Activated T-helper 2 cell treated with anti-CD3 and anti-CD28 coated beads, Interferon-gamma antibody, Interleukin-2, Interleukin-4, amounts not matched to agents 10 μg/mL and 5 μg/mL and 100 μg/mL, durations not matched to agents 14 hours and 24 hours and 36 hours (primary cell): ENCODE data around the gene GRID1. TPM values are rescaled to one million over a fixed set of nuclear protein-coding genes. Genes with fewer than 3 reads are reported as not detected.

Source experiments
- DNase-seq: peaks from one replicate; pipeline ENCODE4 v3.0.0; 2021; ENCODE audit warnings: low spot score
- H3K27ac Mint-ChIP-seq: one replicate; pipeline ENCODE4 v1.8.0; 2021; ENCODE audit warnings: mixed read lengths
- H3K27me3 Mint-ChIP-seq: one replicate; pipeline ENCODE4 v1.8.0; 2021; ENCODE audit warnings: low read depth, mixed read lengths
- H3K36me3 Mint-ChIP-seq: one replicate; pipeline ENCODE4 v1.8.0; 2021; ENCODE audit warnings: low read depth, mixed read lengths
- H3K4me1 Mint-ChIP-seq: one replicate; pipeline ENCODE4 v1.8.0; 2021; ENCODE audit warnings: low read depth, mixed read lengths
- H3K4me3 Mint-ChIP-seq: one replicate; pipeline ENCODE4 v1.8.0; 2021; ENCODE audit warnings: low read depth, mild to moderate bottlenecking, moderate library complexity, mixed read lengths
- H3K9me3 Mint-ChIP-seq: one replicate; pipeline ENCODE4 v1.8.0; 2021; ENCODE audit warnings: mixed read lengths
- intact Hi-C: fragments of 100-400 bp; cut with micrococcal nuclease; formaldehyde crosslinking; loops from one replicate; pipeline ENCODE4 v1.15.1; 2023
- total RNA-seq: library from RNA; stranded (reverse); gene quantifications from 2 replicates; pipeline ENCODE4 v1.2.3, GENCODE V29; 2022

GRID1 gene
- total RNA-seq, 1 donor from 2014 or later, result not detected

DNA sequence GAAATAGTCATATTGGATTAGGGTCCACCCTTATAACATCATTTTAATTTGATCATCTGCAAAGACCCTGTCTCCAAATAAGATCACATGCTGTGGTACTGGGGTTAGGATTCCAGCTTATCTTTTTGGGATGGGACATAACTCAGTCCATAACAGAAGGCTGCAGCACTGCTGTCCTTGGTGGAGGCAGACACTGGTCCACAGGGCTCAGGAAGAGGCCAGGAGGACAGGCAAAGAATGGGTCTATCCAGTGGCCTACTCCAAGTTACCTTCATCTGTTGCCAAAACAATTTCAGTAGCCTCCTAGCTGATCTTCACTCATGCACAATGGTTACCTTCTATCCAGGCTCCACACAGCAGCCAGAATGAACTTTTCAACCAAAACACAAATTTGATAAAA, 387.0 kb downstream of the GRID1 start:
- DNase-seq, result no peak
- no peaks in the 10 kb centered on the region for H3K4me1 Mint-ChIP-seq
- intact Hi-C loops, result no loop called here
- no peak overlapping the region for H3K27ac Mint-ChIP-seq
- no peaks in the 10 kb centered on the region for H3K36me3 Mint-ChIP-seq
- peaks cover 3% of the 10 kb centered on the region for H3K27me3 Mint-ChIP-seq
- H3K4me3 Mint-ChIP-seq, result no peak overlapping the region
- no peaks in the 10 kb centered on the region for H3K9me3 Mint-ChIP-seq

DNA sequence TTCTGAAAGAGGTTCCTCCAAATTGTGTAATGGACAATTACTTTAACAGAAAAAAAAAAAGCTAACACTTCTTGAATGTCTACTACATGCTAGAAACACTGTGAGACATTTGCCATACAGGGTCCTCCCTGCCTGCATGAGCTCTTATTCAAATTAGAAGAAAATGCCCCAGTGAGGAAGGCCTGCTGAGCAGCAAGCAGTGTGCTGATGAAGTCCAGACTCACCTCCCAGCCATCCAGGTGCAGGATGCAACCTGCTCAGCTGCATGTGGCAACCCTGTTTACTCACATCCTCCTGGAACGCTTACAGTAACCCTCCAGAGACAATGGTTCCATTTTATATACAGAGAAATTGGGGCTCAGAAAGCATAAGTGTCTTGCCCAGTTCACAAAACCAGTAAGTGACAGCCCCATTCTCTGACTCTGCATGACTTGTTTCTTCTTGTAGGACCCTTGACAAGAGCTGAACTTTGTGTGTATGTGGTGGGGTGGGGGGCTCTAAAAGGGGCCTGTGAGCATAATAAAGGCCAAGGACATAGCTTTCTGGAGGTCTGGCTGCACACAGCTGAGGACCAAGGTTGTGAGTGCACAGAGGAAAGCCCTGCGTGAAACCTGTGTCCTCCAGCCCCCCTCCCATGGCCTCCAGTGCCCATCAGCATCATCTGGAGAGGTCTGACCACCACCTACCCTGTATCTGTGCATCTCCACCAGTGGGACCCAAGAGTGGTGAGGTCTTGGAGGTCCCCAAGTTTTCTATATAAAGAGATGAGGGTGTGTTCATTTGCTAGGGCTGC, 387.8 kb downstream of the GRID1 start:
- H3K27me3 Mint-ChIP-seq, result peaks cover 3% of the 10 kb centered on the region
- no peaks in the 10 kb centered on the region for H3K9me3 Mint-ChIP-seq
- H3K27ac Mint-ChIP-seq, result no peak overlapping the region
- intact Hi-C loops, result no loop called here
- no peaks in the 10 kb centered on the region for H3K36me3 Mint-ChIP-seq
- no peak overlapping the region for H3K4me3 Mint-ChIP-seq
- H3K4me1 Mint-ChIP-seq, result no peaks in the 10 kb centered on the region
- no peak for DNase-seq

DNA sequence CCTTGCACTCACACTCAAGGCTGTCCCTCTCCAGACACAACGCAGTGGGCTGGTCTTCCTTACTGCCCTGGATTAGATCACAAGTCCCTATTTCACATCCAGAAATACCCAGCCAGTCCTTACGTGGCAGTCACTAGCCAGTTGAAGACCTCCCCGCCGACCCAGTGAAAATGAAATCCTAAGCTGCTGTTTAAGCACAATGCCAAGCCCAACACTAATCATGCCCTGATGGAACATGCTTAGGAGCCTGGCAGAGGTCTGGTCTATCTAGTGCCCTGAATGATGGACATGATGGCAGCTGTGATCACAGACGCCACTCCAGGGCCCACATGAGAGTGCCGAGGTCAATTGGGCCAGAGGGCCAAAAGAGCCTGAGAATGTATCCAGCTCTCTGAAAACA, 389.0 kb downstream of the GRID1 start:
- H3K4me3 Mint-ChIP-seq, result no peak overlapping the region

DNA sequence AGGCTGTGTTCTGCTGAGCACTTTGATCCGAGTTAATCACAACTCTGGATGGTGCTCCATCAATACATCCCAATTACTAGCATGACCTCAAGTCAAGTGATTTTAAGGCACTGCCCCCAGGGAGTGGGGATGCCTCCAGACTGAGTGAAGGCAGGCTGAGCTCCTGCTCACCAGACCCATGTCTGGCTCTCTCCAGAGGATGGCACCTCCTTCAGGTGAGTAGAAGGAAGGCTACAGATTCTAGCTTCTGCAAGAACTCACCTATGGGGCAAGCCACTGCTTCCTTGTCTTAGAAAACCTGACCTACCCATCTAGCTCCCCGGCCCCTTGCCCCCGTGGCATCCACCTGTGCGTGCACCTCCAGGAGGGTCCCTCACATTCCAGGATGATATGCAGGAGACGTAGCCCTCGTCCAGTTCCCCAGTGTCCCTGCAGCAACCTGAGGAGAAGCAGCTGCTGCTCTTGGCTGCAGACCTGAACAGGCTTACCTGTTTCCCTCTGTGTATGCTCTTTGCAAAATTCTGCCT, 390.3 kb downstream of the GRID1 start:
- Mint-ChIP-seq H3K27me3 (peaks cover 3% of the 10 kb centered on the region), H3K36me3 (no peaks in the 10 kb centered on the region), H3K27ac (no peak overlapping the region), H3K4me3 (no peak overlapping the region), H3K9me3 (no peaks in the 10 kb centered on the region), H3K4me1 (no peaks in the 10 kb centered on the region)
- DNase-seq, result no peak
- intact Hi-C loops, result no loop called here

More for the DNA sequence above, 389.0 kb downstream of the GRID1 start:
- no peaks in the 10 kb centered on the region for H3K4me1 Mint-ChIP-seq
- intact Hi-C loops, result no loop called here
- no peaks in the 10 kb centered on the region for H3K9me3 Mint-ChIP-seq
- DNase-seq, result no peak
- H3K27ac Mint-ChIP-seq, result no peak overlapping the region
- no peaks in the 10 kb centered on the region for H3K36me3 Mint-ChIP-seq
- H3K27me3 Mint-ChIP-seq, result peaks cover 3% of the 10 kb centered on the region

DNA sequence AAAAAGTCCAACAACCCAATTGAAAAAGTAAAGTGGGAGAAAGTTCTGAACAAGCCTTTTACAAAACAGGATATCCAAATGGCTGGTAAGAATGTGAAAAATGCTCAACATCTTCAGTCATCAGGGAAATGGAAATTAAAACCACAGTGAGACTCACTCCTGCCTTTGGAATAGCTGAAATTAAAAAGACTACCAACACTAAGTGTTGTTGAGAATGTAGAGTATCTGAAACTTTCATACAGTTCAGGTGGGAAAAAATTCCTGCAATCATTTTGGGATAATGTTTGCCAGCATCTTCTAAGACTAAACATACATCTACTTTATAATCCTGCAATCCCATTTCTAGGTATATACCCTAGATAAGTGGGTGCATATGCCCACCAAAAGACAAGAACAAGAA, 395.1 kb downstream of the GRID1 start:
- no peak overlapping the region for H3K27ac Mint-ChIP-seq
- DNase-seq, result no peak
- no peak overlapping the region for H3K4me3 Mint-ChIP-seq
- no peaks in the 10 kb centered on the region for H3K36me3 Mint-ChIP-seq
- no peaks in the 10 kb centered on the region for H3K9me3 Mint-ChIP-seq
- peaks cover 4% of the 10 kb centered on the region for H3K27me3 Mint-ChIP-seq
- intact Hi-C loops, result no loop called here
- H3K4me1 Mint-ChIP-seq, result peaks cover 8% of the 10 kb centered on the region

DNA sequence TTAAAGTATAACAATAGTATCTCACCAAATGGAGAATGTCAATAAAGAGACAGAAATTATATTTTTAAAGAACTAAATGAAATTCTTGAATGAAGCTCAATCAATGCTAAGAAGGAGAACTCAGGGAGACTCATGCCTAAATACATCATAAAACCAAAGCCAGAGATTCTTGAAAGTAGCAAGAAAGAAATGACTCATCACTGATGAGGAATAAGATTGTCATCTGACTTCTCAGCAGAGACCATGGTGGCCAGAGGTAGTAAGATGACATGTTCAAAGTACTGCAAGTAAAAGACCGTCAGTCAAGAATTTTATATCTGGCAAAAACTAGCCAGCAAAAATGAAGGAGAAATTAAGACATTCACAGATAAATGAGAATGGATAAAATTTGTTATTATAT, 399.0 kb downstream of the GRID1 start:
- no peak for DNase-seq
- intact Hi-C loops, result no loop called here
- no peaks in the 10 kb centered on the region for H3K9me3 Mint-ChIP-seq
- no peak overlapping the region for H3K4me3 Mint-ChIP-seq
- H3K4me1 Mint-ChIP-seq, result peaks cover 8% of the 10 kb centered on the region
- no peaks in the 10 kb centered on the region for H3K36me3 Mint-ChIP-seq
- no peak overlapping the region for H3K27ac Mint-ChIP-seq
- peaks cover 2% of the 10 kb centered on the region for H3K27me3 Mint-ChIP-seq

DNA sequence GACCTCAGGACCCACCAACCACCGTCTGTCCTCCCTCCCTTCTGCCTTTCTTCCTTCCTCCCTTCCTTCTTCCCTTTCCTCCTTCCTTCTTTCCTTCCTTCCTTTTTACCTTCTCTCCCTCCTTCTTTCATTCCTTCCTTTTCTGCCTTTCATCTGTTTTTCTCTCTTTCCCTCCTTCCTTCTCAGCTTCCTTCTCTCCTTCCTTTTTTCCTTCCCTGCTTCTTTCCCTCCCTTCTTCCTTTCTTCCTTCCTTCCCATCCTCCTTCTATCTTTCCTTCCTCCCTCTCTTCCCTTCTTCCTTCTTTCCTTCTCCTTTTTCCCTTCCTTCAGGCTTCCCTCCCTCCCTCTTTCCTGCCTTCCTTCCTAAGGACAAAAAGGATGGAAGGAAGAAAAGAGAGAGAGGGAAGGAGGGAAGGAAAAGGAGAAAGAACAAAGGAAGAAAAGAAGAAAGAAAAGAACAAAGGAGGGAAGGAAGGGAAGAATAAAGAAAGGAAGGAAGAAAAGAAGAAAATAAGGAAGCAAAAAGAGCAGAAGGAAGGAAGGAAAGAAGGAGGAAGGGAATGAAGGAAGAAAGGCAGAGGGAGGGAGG, 405.0 kb downstream of the GRID1 start:
- no peak overlapping the region for H3K4me3 Mint-ChIP-seq
- H3K4me1 Mint-ChIP-seq, result no peaks in the 10 kb centered on the region
- intact Hi-C loops, result no loop called here
- no peak overlapping the region for H3K27ac Mint-ChIP-seq
- H3K36me3 Mint-ChIP-seq, result no peaks in the 10 kb centered on the region
- H3K9me3 Mint-ChIP-seq, result no peaks in the 10 kb centered on the region
- no peak for DNase-seq
- H3K27me3 Mint-ChIP-seq, result no peaks in the 10 kb centered on the region

DNA sequence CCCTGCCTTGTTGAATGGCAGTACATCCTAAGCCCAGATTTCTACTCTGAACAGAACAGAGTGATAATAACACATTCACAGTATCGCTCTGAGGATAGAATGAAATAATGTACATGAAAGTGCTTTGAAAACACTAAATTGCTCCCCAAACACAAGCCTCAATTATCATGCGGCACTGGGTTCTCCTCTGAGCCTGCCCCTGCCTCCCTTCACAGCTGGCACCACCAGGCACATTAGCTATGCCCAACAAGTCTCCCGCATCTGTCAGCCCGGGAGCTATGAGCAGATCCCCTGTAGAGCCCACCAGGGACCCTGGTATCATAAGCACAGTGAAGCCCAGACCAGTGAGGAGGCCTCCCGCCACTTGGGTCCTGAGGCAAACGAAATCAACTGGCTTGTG, 405.5 kb downstream of the GRID1 start:
- H3K9me3 Mint-ChIP-seq, result no peaks in the 10 kb centered on the region
- DNase-seq, result no peak
- no peak overlapping the region for H3K27ac Mint-ChIP-seq
- intact Hi-C loops, result no loop called here
- no peaks in the 10 kb centered on the region for H3K27me3 Mint-ChIP-seq
- H3K36me3 Mint-ChIP-seq, result no peaks in the 10 kb centered on the region
- no peaks in the 10 kb centered on the region for H3K4me1 Mint-ChIP-seq
- no peak overlapping the region for H3K4me3 Mint-ChIP-seq

DNA sequence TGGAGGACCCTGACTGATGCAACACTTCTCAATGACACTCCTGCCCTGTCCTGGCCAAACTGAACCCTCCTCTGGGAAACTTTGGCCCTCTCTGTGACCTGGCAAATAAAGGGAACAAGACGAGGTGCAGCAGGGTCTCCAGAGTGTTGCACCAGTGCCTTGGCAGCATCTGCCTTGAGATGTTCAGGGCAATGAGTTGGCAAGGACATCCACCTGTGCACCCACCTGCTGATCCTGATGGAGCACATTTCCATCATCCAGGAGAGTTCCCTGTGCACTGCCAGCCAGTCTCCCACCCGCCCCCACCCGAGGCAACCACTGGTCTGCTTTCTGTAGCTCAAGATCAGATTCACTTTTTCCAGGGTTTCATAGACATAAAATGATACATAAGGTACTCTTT, 407.4 kb downstream of the GRID1 start:
- no peak overlapping the region for H3K27ac Mint-ChIP-seq
- no peak overlapping the region for H3K4me3 Mint-ChIP-seq
- intact Hi-C loops, result no loop called here
- H3K36me3 Mint-ChIP-seq, result no peaks in the 10 kb centered on the region
- H3K9me3 Mint-ChIP-seq, result no peaks in the 10 kb centered on the region
- no peaks in the 10 kb centered on the region for H3K4me1 Mint-ChIP-seq
- no peak for DNase-seq
- no peaks in the 10 kb centered on the region for H3K27me3 Mint-ChIP-seq

DNA sequence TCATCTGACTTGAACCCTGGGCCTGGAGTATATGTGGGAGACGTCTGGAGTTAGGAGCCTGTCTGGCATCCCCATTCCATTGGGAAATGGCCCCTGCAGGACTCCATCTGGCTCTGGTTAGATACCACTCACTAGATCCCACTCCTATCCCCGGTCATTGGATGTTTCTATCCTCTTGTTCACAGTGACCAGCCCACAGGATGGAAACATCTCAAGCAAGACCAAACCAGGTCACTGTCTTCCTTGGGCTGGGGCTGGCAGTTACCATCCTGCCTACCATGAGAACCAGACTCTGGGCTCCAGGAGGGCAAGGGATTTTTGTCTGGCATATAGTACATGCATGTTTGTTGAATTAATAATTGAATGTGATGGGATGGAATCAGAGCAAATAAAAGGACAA, 415.7 kb downstream of the GRID1 start:
- no peak overlapping the region for H3K4me3 Mint-ChIP-seq
- no peaks in the 10 kb centered on the region for H3K27me3 Mint-ChIP-seq
- DNase-seq, result no peak
- H3K9me3 Mint-ChIP-seq, result no peaks in the 10 kb centered on the region
- no peaks in the 10 kb centered on the region for H3K36me3 Mint-ChIP-seq
- intact Hi-C loops, result no loop called here
- H3K4me1 Mint-ChIP-seq, result no peaks in the 10 kb centered on the region
- no peak overlapping the region for H3K27ac Mint-ChIP-seq

DNA sequence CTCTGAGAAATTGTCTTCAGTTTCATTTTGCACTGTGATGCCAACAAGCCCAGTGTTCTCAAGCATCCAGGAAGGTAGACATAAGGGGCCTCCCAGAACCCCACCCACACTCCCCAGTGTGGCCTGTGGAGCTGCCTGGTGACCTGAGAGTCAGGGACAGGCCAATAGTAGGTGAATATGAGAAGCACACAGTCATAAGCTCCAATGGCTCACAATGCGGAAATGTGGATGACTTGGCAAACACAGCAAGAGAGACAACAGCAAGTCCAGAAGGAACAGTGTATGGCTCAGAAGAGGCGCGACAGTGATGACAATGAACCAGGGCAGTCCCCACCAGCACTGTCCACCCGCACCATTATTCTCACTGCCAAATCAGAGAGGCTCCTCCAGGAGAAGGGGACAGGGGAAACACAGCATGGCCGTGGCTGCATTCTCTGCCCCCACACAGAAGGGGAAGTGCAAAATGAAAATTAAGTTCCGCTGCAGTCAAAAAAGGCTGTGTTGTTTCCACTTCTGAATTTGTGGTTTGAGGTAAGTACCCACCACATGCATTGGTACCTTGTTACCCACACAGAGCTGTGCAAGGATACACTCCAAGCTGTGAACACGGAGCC, 419.8 kb downstream of the GRID1 start:
- no peak overlapping the region for H3K27ac Mint-ChIP-seq
- H3K36me3 Mint-ChIP-seq, result no peaks in the 10 kb centered on the region
- H3K4me1 Mint-ChIP-seq, result no peaks in the 10 kb centered on the region
- no peaks in the 10 kb centered on the region for H3K9me3 Mint-ChIP-seq
- no peaks in the 10 kb centered on the region for H3K27me3 Mint-ChIP-seq
- intact Hi-C loops, result no loop called here
- no peak for DNase-seq
- no peak overlapping the region for H3K4me3 Mint-ChIP-seq

DNA sequence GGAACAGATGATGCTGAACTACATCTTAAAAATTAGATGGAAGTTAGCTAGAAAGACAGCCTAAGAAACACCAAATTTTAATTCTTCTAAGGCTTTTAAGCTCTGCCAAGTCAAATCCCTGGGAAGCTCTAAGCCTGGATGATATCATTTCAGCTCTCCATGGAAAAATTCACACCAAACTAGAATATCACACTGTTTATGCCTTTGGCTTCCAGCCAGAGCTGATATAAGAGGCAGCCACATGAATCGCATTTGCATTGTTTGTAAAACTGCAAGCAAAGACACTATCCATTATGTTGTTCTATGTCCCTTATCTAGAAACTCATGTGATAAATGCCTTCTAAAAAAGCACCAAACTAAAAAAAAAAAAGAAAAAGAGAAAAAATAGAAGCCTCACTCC, 430.4 kb downstream of the GRID1 start:
- Mint-ChIP-seq H3K9me3 (no peaks in the 10 kb centered on the region), H3K27ac (no peak overlapping the region), H3K4me1 (no peaks in the 10 kb centered on the region), H3K36me3 (no peaks in the 10 kb centered on the region), H3K4me3 (no peak overlapping the region), H3K27me3 (no peaks in the 10 kb centered on the region)
- DNase-seq, result no peak
- intact Hi-C loops, result no loop called here

DNA sequence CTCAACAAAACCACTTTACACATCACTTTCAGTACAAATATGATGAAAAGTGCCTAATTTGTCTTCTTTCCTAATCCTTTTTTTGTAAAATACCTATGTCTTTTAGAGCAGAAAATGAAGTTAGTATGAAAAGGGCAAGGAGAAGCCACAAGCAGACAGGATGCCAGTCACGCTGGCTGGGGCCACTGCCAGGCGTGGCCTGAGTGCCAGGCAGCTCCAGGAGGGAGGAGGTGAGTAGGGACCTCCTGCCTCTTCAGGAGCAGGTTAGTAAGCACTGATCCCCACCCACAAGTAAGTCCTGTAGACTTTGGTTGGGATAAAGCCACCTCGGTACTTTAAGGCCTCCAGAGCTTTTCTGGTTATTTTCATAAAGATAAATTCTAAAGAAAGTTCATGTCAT, 432.0 kb downstream of the GRID1 start:
- Mint-ChIP-seq H3K27ac (no peak overlapping the region), H3K27me3 (no peaks in the 10 kb centered on the region), H3K4me1 (no peaks in the 10 kb centered on the region), H3K36me3 (no peaks in the 10 kb centered on the region), H3K9me3 (no peaks in the 10 kb centered on the region), H3K4me3 (no peak overlapping the region)
- no peak for DNase-seq
- intact Hi-C loops, result no loop called here
